HG02885 (cell line): Measurements from ENCODE around the gene TAOK3.
"Not testable (repeated sequence)": the region's sequence is repeated elsewhere in the genome, so short reads cannot be mapped to it uniquely, and the experiment has no call there.

Source experiments
- ATAC-seq: cut with Tn5 transposase; IDR thresholded peaks from one replicate; pipeline ENCODE4 v1.9.1; 2021; ENCODE audit warnings: mild to moderate bottlenecking; ENCODE audit not compliant: unreplicated experiment, poor library complexity

The TAOK3 gene

GRCh38 chr12:118374126-118374725 is 1.5 kb upstream of the TAOK3 start:
- ATAC-seq: no peak

GRCh38 chr12:118373616-118374015 is 909 bp upstream of the TAOK3 start:
- ATAC-seq: no peak

GRCh38 chr12:118371321-118372282 is 1.1 kb downstream of the TAOK3 start:
- ATAC-seq: no peak

- ATAC-seq: no peak
Measured at GRCh38 chr12:118370601-118371000, 2.1 kb downstream of the TAOK3 start.

GRCh38 chr12:118368821-118369220 is 3.9 kb downstream of the TAOK3 start:
- no peak for ATAC-seq

- no peak for ATAC-seq
Measured at GRCh38 chr12:118361889-118362288, 10.8 kb downstream of the TAOK3 start.

GRCh38 chr12:118361092-118361404 is 11.7 kb downstream of the TAOK3 start:
- no peak for ATAC-seq

- no peak for ATAC-seq
Measured at GRCh38 chr12:118359541-118359915, 13.2 kb downstream of the TAOK3 start.

GRCh38 chr12:118358612-118359540 is 13.8 kb downstream of the TAOK3 start:
- no peak for ATAC-seq

- no peak for ATAC-seq
Measured at GRCh38 chr12:118358008-118358359, 14.7 kb downstream of the TAOK3 start.

- ATAC-seq: peak; percentile 48
Measured at GRCh38 chr12:118357257-118358007, 15.3 kb downstream of the TAOK3 start.

- peak; percentile 39 for ATAC-seq
Measured at GRCh38 chr12:118356809-118357256, 15.9 kb downstream of the TAOK3 start.

- ATAC-seq: no peak
Measured at GRCh38 chr12:118355843-118356242, 16.9 kb downstream of the TAOK3 start.

GRCh38 chr12:118354903-118355302 is 17.8 kb downstream of the TAOK3 start:
- ATAC-seq: no peak

GRCh38 chr12:118354503-118354902 is 18.2 kb downstream of the TAOK3 start:
- ATAC-seq: not testable (repeated sequence)

- no peak for ATAC-seq
Measured at GRCh38 chr12:118353721-118354120, 19.0 kb downstream of the TAOK3 start.

GRCh38 chr12:118350908-118351559 is 21.7 kb downstream of the TAOK3 start:
- ATAC-seq: no peak

- ATAC-seq: no peak
Measured at GRCh38 chr12:118347916-118348315, 24.8 kb downstream of the TAOK3 start.

- ATAC-seq: no peak
Measured at GRCh38 chr12:118346895-118347294, 25.8 kb downstream of the TAOK3 start.

- ATAC-seq: no peak
Measured at GRCh38 chr12:118345355-118345754, 27.4 kb downstream of the TAOK3 start.
